ENCODE data around the gene TMEM256.

The TMEM256 gene

DNA sequence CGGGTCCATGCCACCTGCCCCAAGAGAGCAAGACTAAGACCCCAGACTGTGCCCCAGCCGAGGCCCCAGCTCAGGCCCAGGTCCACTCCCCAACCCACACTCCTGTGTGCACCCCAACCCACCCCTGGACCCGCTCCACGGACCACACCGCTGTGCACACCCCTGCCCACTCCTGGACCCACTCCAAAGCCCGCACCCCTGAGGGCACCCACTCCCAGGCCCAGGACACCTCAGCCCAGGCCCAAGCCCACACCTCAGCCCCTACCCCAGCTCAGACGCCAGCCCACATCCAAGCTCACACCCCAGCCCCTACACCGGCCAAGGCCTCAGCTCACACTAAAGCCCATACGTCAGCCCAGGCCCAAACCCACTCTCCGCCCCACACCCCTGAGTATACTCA, 25.8 kb upstream of the TMEM256 start:
- no peak for DNase-seq (ENCODE audit: low read depth)

DNA sequence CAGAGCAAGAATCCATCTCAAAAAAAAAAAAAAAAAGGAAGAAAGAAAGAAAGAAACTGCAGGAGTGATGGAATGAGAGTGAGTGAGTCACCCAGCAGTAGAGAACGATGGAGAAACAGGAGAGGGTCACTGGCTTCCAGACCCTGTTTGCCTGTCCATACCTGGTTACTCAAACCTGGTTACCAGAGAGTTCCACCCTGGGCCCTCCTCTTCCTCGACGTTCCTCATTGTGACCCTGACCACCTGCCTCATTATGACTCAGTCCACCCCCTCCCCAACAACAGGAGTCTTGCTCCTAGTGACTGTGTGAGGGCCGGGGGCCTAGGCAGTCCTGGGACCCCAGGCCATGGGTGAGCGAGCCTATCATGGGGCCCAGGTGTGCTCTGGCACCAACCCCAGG, 24.7 kb upstream of the TMEM256 start, which contains the start of gene SPEM3:
TSS of gene SPEM3 (plus strand) at position 301 of the 400 bp plus-strand sequence. CDS start at position 347, 46 bp downstream.
- no peak for DNase-seq (ENCODE audit: low read depth)

DNA sequence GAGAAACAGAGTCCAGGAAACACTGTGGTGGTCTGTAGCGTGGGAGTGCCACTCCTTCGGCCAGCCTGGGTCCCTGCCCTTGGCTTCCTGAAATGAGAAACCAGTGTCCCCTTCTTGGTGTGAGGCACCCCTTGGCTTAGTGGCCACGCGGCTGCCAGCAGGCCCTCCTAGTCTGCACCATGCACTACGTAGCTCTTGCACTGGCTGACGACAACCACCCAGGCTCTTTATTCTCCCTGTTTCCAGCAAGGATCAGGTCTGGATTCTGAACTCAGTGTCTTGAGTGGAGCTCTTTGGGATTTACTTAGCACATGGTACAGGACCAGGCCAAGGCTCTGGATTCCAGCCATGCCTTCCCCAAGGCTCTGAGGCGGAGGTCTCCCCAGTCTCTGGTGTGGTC, 23.7 kb upstream of the TMEM256 start:
- DNase-seq (ENCODE audit: low read depth), result no peak

DNA sequence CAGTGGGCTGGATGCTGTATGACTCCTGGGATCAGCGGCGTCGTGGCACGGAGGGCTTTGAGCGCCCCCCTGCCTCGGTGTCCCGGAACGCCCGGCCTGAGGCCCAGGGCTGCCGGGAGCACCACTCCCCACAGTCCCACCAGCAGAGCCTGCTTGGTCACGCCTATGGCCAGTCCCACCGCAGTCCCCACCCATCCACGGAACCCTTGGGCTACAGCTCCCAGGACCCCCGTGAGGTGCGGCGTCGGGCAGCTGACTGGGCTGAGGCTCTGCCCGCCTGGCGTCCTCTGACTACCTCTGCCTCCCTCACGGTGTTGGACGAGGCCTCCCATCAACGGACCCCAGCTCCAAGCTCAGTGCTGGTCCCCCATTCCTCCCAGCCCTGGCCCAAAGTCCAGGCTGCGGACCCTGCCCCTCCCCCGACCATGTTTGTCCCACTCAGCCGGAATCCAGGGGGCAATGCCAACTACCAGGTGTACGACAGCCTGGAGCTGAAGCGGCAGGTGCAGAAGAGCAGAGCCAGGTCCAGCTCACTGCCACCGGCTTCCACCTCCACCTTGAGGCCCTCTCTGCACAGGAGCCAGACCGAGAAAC, 23.1 kb upstream of the TMEM256 start:
- no peak for DNase-seq (ENCODE audit: low read depth)

DNA sequence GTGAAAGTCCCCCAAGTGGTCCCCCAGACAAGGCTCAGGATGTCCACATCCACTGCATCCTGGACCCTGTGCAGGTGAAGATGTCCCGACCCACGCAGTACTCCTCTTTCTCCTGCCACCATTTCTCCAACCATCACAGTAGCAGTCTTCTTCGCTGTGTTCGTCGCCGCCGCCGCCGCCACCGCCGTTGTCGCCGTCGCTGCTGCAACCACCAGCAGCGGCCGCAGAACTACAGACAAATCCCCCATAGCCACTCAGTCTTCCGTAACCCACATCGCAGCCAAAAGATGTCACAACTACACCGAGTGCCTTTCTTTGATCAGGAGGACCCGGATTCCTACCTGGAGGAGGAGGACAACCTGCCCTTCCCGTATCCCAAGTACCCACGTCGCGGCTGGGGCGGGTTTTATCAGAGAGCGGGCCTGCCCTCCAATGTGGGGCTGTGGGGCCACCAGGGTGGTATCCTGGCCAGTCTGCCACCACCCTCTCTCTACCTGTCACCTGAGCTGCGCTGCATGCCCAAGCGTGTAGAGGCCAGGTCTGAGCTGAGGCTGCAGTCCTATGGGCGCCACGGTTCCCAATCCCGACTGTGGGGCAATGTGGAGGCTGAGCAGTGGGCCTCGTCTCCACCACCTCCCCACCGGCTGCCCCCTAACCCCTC, 22.4 kb upstream of the TMEM256 start:
- no peak for DNase-seq (ENCODE audit: low read depth)

DNA sequence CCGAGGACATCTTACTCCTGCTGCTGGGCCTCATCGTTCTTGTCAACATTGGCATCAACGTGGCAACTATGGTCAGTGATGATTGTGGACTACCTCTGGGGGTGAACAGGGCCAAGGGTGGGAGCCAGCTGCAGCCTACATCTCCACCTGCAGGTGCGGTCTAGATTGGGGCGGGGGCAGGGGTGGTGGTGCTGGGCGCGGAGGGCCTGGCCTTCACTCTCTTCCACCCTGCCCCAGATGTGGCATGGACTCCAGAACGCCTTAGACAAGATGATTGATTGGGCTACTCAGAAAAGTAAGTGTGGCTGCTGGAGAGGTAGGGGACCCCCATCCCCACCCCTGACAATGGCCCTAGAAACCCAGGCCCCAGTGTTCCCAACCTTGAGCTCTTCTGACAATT, 21.9 kb upstream of the TMEM256 start:
- DNase-seq (ENCODE audit: low read depth), result no peak

DNA sequence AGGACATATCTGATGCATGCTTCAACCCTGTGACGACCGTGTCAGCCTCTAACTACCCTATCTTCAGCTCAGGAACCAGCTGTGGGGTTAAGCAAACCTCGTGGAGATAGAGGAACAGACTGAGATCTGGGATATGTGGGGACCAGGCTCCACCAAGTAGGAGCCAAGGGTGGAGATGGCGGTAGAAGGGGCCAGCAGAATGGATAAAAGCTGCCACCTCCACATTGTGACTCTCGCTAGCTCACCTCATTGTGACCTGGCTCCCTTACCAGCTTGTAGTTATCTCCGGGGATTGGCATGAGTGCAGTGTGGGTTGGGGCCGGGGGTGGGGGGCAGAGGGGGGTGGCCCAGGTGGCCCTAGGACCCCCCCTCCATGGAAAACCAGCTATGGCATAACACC, 21.4 kb upstream of the TMEM256 start, which contains the start of gene SPEM2:
TSS of gene SPEM2 (plus strand) at position 301 of the 400 bp plus-strand sequence. CDS start at position 374, 73 bp downstream.
- no peak for DNase-seq (ENCODE audit: low read depth)

DNA sequence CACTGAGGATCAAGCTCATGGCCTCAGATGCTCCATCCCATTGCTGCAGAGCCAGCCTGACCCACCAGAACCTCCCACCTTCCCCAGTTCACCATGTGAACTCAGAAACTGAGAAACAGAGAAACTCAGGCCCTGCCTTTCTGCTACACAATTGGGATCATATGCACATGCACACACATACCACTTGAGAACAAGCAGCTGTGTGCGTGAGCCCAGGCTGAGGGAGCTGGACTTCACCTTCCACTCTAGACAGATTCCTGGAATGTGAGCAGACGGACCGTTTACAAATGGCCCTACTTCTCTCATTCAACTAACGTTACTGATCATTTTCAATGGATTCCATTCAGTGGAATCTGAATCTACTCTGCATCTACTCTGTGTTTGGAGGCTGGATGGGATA, 19.8 kb upstream of the TMEM256 start:
- no peak for DNase-seq (ENCODE audit: low read depth)

DNA sequence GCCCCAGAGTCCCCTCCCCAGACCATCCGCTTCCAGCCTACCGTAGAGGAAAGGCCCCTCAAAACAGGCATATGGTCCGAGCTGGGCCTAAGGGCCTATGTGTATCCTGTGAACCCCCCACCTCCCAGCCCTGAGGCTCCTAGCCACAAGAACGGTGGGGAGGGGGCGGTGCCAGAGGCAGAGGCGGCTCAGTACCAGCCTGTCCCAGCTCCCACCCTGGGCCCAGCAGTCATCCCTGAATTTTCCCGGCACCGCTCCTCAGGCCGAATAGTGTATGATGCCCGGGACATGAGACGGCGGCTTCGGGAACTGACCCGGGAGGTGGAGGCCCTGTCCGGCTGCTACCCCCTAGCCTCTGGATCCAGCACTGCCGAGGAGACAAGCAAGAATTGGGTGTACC, 17.3 kb upstream of the TMEM256 start:
- DNase-seq (ENCODE audit: low read depth), result no peak

DNA sequence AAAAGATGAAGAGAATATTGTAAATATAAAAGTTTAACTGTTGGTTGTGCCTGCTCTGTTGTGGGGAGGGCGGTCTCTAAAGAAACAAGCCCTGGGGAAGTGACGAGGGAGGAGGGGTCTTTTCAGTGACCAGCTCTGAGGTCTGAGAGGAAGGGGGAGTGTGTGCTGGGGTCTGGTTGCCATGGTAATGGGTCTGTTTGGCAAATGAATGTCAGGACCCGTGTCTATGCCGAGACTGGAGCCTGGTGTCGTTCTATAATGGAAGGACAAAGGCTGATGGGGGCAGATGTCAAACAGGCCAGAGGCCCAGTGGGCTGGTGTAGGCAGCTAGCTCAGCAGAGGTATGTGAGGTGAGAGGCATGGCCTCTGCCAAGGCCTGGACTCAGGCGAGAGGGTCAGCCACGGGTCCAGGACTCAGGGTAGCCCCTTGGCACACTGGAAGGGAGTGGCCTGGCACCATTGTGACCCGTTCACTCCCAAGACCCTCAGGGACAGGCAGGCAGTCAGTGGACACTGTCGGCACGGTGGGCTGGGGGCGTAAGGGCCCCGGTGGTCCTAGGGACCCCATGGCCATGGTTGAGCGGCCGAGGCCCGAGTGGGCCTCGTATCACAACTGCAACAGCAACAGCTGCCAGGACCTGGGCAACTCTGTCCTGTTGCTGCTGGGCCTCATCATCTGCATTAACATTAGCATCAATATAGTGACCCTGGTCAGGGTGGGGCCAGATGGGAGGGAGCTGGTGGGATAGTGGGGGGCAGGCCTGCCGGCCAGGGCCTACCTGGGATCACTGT, 16.1 kb upstream of the TMEM256 start, which contains the start of gene SPEM1:
TSS of gene SPEM1 (plus strand) at position 506 of the 792 bp plus-strand sequence. CDS start at position 567, 61 bp downstream.
- no peak for DNase-seq (ENCODE audit: low read depth)

DNA sequence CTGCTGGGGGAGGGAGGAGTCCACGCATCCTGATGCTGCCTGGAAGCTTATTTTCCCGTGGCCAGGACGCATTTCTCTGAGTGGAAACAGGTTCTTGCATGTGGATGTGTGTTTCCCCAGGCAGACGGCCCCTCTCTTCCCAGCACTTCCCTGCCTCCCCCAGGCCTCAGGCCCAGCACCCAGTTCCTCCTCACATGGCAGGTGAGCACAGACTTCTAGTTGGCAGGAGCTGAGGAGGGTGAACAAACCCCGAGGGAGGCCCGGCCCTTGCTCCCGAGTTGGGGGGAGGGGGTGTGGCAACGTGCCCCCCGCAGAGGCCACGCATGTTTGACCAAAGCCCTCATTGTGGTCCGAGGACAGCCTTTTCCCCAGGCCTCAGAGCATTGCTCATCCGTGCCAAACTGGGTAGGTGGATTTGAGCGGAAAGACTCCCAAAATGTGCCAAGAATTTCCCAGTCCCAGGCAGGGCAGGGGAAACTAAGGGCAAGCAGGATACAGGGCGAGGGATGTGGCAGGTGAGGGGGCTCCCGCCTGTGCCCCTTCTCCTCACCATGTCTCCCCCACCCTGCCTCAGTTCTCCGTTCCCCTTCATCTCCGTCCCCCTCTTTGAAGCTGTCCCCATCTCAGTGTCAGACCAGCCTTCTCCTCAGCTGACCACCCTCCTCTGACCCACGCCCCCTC, 14.7 kb upstream of the TMEM256 start:
- DNase-seq (ENCODE audit: low read depth), result no peak

DNA sequence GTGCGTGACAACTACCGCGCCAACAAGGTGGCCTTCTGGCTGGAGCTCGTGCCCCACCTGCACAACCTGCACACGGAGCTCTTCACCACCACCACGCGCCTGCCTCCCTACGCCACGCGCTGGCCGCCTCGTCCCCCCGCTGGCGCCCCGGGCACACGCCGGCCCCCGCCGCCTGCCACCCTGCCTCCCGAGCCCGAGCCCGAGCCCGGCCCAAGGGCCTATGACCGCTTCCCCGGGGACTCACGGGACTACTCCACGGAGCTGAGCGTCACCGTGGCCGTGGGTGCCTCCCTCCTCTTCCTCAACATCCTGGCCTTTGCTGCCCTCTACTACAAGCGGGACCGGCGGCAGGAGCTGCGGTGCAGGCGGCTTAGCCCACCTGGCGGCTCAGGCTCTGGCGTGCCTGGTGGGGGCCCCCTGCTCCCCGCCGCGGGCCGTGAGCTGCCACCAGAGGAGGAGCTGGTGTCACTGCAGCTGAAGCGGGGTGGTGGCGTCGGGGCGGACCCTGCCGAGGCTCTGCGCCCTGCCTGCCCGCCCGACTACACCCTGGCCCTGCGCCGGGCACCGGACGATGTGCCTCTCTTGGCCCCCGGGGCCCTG, 13.3 kb upstream of the TMEM256 start:
- no peak for DNase-seq (ENCODE audit: low read depth)

DNA sequence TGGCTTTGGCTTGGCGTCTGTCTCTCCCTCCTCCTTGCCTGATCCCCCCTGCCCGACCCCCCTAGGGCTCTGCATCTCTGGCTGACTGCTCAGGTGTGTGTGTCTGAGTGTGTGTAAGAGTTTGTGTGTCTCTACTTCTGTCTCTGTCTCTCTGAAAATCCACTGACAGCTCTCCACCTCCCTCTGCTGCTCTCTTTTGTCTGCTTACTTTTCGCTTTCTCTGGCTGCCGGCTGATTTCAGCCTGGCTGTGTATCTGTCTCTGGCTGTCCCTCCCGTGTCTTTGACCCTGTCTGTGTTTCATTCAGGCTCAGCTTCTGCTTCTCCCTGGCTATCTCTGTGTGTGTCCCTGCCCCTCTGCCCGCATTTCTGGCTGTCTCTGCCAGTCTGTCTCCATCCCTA, 12.4 kb upstream of the TMEM256 start:
- no peak for DNase-seq (ENCODE audit: low read depth)

DNA sequence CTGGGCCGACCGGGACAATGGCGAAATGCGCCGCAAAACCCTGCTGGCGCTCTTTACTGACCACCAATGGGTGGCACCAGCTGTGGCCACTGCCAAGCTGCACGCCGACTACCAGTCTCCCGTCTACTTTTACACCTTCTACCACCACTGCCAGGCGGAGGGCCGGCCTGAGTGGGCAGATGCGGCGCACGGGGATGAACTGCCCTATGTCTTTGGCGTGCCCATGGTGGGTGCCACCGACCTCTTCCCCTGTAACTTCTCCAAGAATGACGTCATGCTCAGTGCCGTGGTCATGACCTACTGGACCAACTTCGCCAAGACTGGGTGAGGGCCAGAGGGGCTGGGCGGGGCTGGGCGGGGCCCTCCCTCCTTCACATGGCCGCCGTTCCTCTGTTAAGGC, 11.9 kb upstream of the TMEM256 start:
- DNase-seq (ENCODE audit: low read depth), result no peak

DNA sequence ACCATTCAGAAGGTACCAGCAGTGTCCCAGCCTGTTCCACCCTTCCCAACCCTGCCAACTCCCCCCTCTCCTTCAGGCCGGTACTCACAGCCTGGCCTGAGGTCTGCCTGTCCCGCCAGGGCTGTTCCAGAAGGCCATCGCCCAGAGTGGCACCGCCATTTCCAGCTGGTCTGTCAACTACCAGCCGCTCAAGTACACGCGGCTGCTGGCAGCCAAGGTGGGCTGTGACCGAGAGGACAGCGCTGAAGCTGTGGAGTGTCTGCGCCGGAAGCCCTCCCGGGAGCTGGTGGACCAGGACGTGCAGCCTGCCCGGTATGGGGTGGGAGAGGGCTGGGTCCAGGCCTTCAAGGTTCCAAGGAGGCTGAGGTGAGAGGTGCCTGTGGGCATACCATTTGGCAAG, 10.9 kb upstream of the TMEM256 start:
- DNase-seq (ENCODE audit: low read depth), result no peak

DNA sequence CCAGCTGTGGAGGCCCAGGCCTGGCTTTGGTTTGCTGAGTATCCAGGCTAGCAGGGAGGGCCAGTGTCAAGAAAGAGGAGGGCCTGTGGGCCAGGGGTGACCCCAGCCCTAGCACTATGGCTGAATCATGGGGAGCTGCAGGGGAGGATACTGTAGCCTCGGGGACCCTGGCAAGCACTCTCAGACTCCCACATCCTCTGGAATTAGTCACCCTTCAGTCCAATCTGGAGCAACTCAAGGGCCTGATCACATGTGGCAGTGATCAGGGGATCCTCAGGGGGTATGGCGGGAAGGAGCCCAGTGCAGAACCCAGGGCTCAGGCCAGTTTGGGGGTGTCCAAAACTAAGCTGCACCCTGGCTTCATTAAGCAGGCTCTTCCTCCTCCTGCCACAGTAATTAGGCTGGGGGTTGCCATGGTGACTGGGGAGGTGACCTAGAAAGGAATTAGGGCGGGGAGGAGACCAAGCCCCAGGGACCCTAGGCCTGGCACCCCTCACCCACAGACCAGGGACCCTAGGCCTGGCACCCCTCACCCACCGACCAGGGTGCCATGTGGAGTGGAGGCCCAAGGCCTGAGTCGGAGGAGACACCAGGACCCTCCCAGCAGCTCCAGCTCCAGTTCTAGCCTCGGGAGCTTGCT, 9.6 kb upstream of the TMEM256 start:
- peak; percentile 77 for DNase-seq (ENCODE audit: low read depth)

DNA sequence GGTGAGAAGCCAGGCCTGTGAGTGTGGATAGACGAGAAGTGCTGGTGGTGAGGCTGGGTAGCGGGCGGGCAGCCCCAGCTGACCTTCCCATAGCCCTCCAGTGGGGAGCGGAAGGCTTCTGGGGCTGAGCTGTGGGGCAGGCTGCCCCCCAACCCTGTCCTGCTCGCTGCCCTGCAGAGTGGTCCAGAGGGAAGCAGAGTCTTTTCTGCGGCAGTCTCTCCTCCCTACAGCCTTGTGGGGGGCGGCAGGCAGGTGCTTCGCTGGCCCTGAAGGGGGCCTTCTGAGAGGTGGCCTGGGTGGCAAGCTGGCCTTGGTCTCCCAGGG, 7.5 kb upstream of the TMEM256 start:
- DNase-seq (ENCODE audit: low read depth), result no peak

DNA sequence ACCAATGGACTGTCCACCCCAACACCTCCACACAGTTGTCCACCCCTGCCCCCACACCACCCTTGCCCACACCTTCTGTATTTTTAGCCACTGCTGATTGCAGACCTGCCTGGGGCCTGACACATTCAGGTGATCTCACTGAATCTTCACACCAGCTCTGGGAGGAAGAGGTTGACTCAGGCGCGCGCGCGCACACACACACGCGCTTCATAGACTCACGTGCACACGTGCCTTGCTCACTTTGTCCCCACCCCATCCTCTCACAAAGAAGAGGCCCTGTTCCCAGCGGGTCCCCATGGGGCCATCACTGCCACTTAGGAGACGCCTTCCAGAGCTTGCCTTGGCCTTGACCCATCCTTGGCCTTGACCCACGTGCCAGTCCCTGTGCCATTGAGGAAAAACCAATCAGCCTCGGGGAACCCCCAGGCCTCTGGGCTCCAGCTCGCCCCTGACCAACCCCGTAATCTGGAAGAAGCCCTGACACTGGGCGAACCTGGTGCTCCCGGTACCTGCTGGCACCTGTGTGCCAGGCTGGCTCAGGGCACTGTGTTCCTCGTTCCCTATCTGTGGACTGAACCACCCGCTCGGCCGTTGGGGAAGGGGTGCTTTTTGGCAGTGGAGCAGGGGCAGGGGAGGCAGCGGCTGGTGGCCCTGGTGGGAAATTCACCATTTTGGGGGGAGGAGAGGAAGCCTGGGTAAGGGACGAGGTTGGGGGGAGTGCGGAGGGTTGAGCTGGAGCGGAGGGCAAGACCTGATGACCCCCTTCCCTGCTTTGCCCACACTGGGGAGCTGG, 6.9 kb upstream of the TMEM256 start:
- DNase-seq (ENCODE audit: low read depth), result no peak

DNA sequence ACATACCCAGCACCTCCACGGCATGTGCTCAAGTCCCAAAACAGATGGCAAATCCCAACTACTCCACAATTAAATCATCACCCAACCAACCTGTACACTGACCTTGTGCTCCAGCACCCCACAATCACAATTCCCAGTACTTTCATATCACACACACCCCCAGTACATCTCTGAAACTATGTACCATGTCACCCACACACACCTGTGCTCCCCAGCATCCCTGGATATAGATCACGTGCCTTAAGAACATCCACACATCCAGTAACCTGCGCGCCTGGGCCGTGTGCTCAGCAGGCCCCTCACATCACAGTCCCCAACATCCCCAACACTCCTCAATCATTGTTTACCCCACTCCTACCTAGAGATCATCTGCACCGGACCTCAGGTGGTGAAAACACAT, 5.8 kb upstream of the TMEM256 start:
- DNase-seq (ENCODE audit: low read depth), result no peak

DNA sequence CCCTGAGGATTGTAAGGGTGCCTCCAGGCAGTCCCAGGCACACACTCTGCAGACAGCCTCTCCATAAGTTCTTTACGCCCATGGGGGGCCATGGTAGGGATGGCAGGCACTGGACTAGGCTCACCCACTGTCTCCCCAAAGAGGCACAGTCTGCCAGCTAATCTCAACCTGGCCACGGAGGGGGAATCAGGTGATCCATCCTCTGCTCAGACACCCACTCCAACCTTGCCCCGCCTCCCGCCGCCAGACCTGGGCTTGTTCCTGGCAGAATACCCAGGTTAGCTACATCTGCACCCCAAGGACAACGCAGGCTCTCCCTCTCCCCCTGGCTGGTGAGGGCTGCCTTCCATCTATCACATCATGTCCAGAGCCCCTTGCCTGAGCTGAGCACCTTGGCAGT, 5.0 kb upstream of the TMEM256 start:
- no peak for DNase-seq (ENCODE audit: low read depth)

DNA sequence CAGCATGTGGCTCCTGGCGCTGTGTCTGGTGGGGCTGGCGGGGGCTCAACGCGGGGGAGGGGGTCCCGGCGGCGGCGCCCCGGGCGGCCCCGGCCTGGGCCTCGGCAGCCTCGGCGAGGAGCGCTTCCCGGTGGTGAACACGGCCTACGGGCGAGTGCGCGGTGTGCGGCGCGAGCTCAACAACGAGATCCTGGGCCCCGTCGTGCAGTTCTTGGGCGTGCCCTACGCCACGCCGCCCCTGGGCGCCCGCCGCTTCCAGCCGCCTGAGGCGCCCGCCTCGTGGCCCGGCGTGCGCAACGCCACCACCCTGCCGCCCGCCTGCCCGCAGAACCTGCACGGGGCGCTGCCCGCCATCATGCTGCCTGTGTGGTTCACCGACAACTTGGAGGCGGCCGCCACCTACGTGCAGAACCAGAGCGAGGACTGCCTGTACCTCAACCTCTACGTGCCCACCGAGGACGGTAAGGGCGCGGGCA, 4.4 kb upstream of the TMEM256 start:
- no peak for DNase-seq (ENCODE audit: low read depth)
